Parathyroid adenoma (tissue), 2 donors: ENCODE measurements around the gene SLC25A28.
A peak's percentile ranks its signal among the peaks of the same experiment; 100 is the strongest.

Experiments
- H2AFZ ChIP-seq: fragments of 300-600 bp; sonication (generic); one replicate; pipeline ENCODE4 v1.7.0; 2017; ENCODE audit warnings: antibody characterized with exemption, mild to moderate bottlenecking
- H3K27ac ChIP-seq: fragments of 300-600 bp; sonication (generic); one replicate; pipeline ENCODE4 v1.7.0; 2017
- H3K27me3 ChIP-seq: fragments of 300-600 bp; sonication (generic); one replicate; pipeline ENCODE4 v1.7.0; 2017; ENCODE audit warnings: low read length; ENCODE audit not compliant: control insufficient read depth, insufficient read depth
- H3K36me3 ChIP-seq: fragments of 300-600 bp; sonication (generic); one replicate; pipeline ENCODE4 v1.7.0; 2017; ENCODE audit warnings: low read length; ENCODE audit not compliant: control insufficient read depth, insufficient read depth
- H3K4me1 ChIP-seq: fragments of 300-600 bp; sonication (generic); one replicate; pipeline ENCODE4 v1.7.0; 2017; ENCODE audit warnings: control low read depth
- H3K4me2 ChIP-seq: fragments of 300-600 bp; sonication (generic); one replicate; pipeline ENCODE4 v1.7.0; 2017; ENCODE audit warnings: low read length
- H3K4me3 ChIP-seq: fragments of 300-600 bp; sonication (generic); one replicate; pipeline ENCODE4 v1.7.0; 2017; ENCODE audit warnings: low read depth, low read length
- H3K79me2 ChIP-seq: fragments of 300-600 bp; sonication (generic); one replicate; pipeline ENCODE4 v1.7.0; 2017; ENCODE audit warnings: control low read depth
- H3K9ac ChIP-seq: fragments of 300-600 bp; sonication (generic); one replicate; pipeline ENCODE4 v1.7.0; 2017; ENCODE audit warnings: mild to moderate bottlenecking
- H3K9me3 ChIP-seq: fragments of 300-600 bp; sonication (generic); one replicate; pipeline ENCODE4 v1.7.0; 2017; ENCODE audit warnings: low read length; ENCODE audit not compliant: control insufficient read depth
- CTCF ChIP-seq: fragments of 300-600 bp; sonication (generic); IDR thresholded peaks from one replicate; pipeline ENCODE4 v1.7.0; 2017; ENCODE audit warnings: antibody characterized with exemption, mild to moderate bottlenecking
- donor health status: primary hyperparathyroidism.

The SLC25A28 gene

GRCh38 chr10:99656199-99657064, 36.2 kb upstream of the SLC25A28 start:
- Histone ChIP-seq H3K27me3 (no peaks in the 10 kb centered on the region), H3K27ac (no peak overlapping the region), H3K9ac (no peak overlapping the region), H3K4me3 (no peak overlapping the region), H3K79me2 (no peaks in the 10 kb centered on the region), H3K36me3 (no peaks in the 10 kb centered on the region), H3K4me1 (peaks cover 3% of the 10 kb centered on the region), H2AFZ (no peak overlapping the region), H3K4me2 (no peak overlapping the region), H3K9me3 (no peaks in the 10 kb centered on the region)
- TF ChIP-seq CTCF: no peak

DNA sequence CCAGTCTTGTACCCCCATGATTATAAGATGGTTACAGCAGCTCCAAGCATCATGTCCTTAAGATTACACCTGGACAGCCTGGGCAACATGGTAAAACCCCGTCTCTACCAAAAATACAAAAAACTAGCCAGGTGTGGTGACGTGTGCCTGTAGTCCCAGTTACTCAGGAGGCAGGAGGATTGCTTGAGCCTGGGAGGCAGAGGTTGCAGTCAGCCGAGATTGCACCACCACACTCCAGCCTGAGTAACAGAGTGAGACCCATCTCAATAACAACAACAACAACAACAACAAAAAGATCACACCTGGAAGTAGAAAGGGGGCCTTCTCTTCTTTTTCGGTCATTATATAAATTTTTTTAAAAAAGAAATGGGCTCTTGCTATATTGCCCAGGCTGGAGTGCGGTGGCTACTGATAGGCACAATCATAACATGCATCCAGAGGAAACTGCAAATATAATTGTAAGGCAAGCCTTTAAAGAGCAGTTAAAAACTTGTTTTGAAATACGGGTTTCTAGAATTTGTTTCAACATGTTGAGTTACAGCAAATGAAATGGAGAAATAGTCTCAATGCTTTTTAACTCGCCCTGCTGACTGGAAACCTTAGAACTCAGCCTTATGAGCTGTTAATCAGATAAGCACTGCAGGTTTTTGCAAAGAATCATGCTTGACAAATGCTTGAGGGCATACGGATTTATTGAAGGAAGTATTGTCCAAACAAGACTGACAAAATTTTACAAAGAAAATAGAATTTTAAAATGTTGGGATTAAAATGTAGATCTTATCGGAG, 34.3 kb upstream of the SLC25A28 start:
- Histone ChIP-seq H3K27ac (peak overlapping the region; percentile 26), H3K4me2 (peak overlapping the region; percentile 26), H3K4me1 (peaks cover 3% of the 10 kb centered on the region), H3K9me3 (no peaks in the 10 kb centered on the region), H3K9ac (no peak overlapping the region), H3K79me2 (no peaks in the 10 kb centered on the region), H2AFZ (peak overlapping the region; percentile 30), H3K4me3 (no peak overlapping the region), H3K36me3 (no peaks in the 10 kb centered on the region), H3K27me3 (no peaks in the 10 kb centered on the region)
- no peak for TF ChIP-seq CTCF

GRCh38 chr10:99652800-99653390, 32.7 kb upstream of the SLC25A28 start:
- no peak overlapping the region for H3K4me2 ChIP-seq
- H3K36me3 ChIP-seq: no peaks in the 10 kb centered on the region
- H3K27ac ChIP-seq: no peak overlapping the region
- H3K4me1 ChIP-seq: no peaks in the 10 kb centered on the region
- H3K27me3 ChIP-seq: no peaks in the 10 kb centered on the region
- H3K9me3 ChIP-seq: no peaks in the 10 kb centered on the region
- no peak overlapping the region for H2AFZ ChIP-seq
- no peak for TF ChIP-seq CTCF
- no peaks in the 10 kb centered on the region for H3K79me2 ChIP-seq
- no peak overlapping the region for H3K9ac ChIP-seq
- no peak overlapping the region for H3K4me3 ChIP-seq

- no peaks in the 10 kb centered on the region for H3K27me3 ChIP-seq
- no peaks in the 10 kb centered on the region for H3K9me3 ChIP-seq
- H3K4me1 ChIP-seq: no peaks in the 10 kb centered on the region
- no peaks in the 10 kb centered on the region for H3K79me2 ChIP-seq
- no peak overlapping the region for H3K4me3 ChIP-seq
- no peak overlapping the region for H3K9ac ChIP-seq
- no peaks in the 10 kb centered on the region for H3K36me3 ChIP-seq
- no peak overlapping the region for H3K4me2 ChIP-seq
- no peak for TF ChIP-seq CTCF
- H2AFZ ChIP-seq: no peak overlapping the region
- H3K27ac ChIP-seq: no peak overlapping the region
These were observed 28.5 kb upstream of the SLC25A28 start for GRCh38 chr10:99648717-99649116.
